Measurements from ENCODE around the gene CFAP46.
"Not testable (repeated sequence)": the region's sequence is repeated elsewhere in the genome, so short reads cannot be mapped to it uniquely, and the experiment has no call there.

The CFAP46 gene

DNA sequence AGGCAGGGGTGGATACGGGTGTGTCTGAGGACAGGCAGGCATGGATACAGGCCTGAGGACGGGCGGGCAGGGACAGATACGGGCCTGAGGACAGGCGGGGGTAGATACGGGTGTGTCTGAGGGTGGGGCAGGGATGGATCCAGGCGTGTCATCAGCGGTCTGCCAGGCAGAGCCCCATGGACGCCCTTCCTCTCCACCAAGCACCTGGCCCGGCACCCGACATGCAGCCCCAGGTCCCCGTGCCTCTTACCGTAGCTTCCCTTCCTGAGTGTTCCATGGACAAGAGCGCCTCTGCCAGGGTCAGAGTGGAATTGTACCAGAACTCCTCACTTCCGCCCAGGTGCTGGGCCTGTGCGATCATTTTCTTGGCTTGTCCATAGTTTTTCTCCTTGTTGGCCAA lies 81.8 kb downstream of the CFAP46 start:
- DNase-seq = no peak

DNA sequence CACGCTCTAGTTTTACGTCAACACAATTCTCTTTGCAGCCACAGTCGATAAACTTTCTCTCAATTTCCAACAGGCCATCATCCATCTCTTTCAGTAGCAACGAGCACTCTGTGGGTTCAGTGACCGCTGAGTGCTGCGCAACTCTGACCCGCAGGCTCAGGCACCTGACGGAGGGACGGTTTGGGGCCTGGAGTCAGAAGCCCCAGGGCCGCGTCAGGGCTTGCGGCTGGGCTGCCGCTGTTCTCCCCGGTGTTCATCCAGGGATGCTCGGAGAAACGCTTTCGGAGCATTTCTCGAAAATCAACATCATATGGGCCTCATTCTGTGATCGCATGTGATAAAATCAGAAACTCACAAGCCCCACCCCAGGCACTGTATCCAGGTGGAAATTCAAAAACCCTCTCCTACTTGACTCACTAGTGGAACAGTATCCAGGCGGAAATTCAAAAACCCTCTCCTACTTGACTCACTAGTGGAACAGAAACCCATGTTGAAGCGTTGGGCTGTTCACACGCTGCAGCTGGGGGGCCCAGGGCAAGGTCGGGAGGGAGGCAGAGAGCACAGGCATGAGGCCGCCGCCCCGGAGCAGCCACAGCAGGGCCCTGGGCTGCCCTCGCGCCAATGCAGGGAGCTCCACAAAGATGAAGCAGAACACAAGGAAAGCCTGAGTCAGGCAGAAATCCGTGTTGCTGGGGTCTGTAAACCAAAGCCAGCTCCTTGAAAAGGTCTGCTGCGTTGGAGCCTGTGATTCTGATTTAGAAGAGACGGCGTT lies 83.1 kb downstream of the CFAP46 start:
- no peak for DNase-seq

DNA sequence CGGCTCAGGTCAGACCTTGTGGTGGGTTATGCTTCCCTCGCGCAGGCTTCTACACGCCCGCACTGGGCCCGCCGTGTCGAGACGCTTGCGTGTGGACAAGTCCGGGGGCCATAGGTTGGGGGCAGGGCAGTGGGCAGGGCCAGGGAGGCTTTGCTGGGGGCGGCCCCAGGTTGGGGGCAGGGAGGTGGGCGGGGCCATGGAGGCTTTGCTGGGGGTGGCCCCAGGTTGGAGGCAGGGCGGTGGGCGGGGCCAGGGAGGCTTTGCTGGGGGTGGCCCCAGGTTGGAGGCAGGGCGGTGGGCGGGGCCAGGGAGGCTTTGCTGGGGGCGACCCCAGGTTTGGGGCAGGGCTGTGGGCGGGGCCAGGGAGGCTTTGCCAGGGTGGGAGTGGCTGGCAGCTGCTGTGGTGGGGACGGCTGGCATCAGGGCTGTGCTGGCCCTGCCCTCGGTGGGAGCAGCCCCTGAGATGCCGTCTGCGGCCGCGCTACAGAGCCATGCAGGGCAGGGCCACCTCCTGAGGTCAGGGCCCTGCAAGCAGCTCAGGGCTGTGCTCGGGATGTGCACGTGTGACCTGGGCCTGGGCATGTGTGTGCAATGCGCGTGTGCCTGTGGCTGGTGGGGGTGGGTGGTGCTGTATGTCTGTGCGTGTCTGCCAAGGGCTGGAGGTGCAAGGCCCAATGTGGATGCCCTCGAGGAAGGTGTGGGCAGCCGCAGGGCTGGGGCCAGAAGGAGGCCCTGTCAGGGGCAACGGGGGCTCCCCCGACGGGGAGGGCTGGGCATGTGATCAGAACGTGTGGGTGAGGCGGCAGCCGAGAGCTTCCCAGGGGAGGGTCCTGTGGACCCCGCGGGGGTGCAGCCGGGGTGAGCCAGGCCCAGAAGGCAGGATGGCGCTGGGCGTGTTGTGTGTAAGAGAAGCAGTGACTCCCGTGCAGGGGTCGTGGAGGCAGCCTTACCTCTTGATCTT lies 84.0 kb downstream of the CFAP46 start:
- DNase-seq = no peak

DNA sequence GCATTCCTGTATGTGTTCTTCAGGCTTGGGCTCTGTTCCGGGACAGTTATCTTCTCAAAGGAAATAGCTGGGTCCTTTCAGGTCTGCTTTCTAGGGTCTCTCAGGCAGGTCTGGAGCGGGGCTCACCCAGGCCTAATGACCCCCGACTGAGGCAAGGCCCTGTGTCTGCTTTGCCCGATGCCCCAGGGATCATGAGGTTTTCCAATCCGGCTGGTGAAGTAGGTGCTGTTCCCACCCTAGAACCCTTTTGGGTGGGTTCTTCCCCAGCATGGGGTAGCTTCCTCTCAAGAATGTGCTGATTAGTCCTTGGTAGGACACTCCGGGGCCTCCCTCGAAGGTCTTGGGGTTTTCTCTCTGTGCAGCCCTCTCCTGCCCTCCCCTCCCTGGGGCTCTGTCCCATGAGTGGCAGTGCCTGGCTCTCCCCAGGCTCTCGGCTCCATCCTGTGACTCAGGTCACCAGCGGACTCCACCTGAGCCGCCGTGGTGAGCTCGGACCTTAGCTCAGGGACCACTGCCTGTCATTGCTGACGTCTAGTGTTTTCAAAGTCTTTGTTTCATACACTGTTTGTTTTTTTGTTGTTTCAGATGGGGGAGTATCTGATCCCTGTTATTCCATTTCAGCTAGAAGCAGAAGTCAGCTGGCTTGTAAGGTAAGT lies 85.4 kb downstream of the CFAP46 start:
- DNase-seq = no peak

DNA sequence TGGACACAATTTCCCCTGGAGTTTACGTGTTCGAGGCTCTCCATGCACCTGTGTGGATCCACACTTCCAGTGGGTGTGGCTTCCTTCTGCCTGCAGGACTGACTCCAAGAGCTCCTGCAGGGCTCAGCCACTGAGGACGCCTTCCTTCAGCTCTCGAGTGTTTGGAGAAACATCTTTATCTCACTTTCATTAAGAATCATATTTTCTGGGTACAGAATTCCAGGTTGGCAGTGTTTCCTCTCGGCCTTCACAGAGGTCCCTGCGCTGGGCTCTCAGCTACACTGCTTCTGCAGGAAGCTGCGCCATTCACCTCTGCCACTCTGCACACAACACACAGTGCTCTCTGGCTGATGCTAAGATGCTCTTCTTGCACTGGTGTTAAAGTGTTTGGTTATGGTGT lies 86.5 kb downstream of the CFAP46 start:
- DNase-seq = no peak

DNA sequence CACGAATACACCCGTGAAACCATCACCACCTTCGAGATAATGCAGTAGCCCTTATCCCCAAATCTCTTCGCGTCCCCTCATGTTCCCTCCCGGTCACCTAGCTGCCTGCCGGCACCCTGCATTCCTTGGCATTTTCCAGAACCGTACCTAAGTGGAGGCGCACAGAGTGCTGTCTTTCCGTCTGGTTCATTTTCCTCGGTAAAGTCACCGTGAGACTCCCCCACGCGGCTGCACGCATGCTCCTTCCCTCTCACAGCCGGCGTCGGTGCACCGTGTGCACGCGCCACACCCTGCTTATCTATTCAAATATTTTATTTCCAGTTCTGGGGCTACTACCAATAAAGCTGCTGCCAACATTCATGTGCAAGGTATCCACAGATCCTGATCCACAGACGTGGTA lies 90.9 kb downstream of the CFAP46 start:
- no peak for DNase-seq

DNA sequence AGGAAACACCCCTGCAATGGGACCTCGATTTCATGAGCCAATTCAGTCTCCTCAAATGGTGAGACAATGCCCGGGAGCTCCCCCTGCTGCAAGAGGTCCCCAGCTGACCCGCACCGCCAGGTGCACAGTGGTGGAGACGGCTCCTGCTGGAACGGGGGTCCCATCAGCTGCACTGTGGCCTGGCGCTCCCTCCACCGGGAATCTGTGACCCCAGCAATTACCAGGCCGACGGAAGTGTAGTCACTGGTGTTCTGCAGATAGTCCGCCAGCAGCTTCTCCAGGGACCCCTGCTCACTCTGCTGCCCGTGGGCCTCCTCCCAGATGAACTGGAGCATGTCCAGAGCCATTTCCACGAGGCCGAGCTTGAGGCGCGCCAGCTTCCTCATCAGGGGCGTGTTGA lies 91.5 kb downstream of the CFAP46 start:
- DNase-seq = no peak

DNA sequence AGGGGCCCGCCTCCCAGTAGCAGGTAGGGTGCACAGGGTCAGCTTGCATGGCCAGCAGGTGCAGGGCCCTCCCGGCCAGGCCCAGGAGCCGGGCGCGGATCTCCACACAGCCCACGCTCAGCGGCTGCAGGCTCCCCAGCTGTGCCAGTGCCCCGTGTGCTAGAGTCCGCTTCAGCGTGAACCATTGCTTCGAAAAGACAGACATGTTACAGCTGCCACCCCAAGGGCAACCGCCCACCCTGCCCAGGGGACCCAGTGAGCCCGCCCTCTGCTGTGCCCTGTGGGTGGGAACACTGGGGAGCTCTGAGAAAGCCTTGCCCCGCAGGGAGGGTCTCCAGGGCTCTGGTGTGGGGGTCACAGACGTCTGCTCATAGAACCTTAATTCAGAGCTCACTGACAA lies 92.1 kb downstream of the CFAP46 start:
- no peak for DNase-seq

DNA sequence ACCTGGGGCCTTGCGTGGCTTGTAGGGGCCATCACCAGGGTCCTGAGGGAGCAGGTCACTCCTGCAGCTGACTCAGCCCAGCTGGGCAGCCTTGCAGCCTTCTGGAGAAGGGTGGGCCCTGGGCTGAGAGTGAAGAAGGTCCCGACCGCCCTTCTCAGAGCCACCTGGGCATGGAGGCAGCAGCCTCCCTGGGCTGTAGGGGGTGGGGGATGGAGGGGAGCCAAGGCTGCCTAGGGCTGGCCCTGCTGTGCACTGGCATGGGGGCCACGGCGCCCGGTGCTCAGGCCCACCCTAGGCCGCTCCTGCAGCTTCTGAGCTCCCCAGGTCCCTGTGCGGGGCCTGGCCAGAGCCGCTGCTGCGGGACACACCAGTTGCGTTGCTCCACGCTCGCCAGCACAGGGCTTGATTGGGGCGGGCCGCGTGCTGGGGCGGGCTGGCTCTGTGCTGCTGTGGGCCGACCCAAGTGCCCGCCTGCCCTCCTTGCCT lies 92.8 kb downstream of the CFAP46 start:
- no peak for DNase-seq

DNA sequence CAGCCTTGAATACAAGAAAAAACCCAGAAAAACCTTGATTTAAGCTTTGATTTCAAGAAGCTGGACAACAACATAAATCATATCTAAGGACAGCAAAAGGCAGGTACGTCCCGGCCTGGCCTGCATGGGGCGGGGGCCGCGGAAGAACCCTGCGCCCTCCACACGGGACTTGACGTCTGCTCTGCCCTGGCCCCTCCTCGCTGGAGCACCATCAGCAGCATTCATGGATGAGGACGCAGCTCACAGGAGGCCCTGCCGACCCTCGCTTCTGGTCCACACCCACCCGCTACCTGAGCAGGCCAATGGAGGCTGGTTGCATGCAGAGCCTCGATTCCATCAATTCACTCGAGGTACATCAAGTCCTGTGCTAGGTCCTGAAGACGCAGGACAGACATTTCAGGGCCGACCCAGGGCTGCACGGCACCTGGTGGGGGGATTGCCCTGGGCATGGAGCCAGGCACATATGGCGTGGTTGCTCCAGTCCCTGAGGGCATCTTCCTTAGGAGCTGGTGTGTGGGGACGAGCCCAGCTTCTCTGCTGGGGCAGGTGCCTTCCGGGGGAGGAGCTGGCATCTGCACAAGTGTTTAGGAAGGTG lies 93.3 kb downstream of the CFAP46 start:
- no peak for DNase-seq

DNA sequence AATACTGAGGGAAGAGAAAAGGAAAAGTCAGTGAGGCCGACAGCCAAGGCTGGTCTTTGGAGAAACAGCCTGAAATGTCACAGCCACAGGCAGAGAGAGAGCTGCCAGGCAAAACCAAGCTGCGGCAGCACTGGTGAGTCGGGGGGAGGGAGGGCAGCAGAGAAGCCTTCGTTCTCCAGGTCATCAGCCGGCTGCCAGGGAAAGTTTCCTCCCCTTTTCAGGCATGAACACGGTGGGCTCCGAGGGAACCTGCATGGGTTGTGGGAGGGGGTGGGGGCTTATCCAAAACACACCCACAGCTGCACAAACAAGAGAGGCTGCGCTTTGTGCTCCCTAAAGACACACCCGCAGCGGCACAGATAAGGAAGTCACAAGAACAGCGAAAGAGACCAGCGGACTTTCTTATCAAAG lies 94.1 kb downstream of the CFAP46 start:
- DNase-seq = no peak

DNA sequence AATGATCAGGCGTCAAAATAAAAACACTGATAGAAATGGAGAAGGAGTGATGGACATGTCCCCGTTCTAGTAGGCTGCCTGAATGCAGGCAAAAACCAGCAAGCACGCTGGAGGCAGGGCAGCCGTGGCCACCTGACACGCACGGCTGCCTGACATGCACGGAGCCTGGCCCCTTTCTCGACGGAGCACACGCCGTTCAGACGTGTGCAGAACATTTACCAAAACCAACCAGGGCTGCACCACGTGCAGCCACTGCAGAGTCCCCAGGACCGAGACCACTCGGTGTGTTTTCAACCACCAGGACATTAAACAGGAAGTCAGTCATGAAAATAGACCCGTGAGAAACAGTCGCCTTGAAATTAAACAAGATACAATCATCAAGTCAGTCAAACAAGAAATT lies 94.5 kb downstream of the CFAP46 start:
- DNase-seq = no peak

DNA sequence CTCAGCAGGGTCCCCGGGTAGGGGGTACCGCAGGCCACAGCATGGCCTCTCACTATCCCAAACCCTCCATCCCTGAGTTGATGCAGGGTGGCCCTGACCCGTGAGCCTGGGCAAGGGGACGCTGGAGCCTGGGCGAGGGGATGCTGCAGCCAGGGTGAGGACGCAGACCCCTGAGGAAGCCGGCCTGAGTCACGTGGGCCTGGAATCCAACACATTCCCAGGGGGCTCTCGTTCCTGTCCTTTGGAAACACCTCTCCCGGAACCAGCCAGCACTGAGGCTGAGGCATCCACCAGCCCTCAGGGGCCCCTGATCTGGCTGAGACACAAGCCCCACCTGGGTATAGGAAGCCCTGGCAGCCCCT lies 95.0 kb downstream of the CFAP46 start:
- no peak for DNase-seq

DNA sequence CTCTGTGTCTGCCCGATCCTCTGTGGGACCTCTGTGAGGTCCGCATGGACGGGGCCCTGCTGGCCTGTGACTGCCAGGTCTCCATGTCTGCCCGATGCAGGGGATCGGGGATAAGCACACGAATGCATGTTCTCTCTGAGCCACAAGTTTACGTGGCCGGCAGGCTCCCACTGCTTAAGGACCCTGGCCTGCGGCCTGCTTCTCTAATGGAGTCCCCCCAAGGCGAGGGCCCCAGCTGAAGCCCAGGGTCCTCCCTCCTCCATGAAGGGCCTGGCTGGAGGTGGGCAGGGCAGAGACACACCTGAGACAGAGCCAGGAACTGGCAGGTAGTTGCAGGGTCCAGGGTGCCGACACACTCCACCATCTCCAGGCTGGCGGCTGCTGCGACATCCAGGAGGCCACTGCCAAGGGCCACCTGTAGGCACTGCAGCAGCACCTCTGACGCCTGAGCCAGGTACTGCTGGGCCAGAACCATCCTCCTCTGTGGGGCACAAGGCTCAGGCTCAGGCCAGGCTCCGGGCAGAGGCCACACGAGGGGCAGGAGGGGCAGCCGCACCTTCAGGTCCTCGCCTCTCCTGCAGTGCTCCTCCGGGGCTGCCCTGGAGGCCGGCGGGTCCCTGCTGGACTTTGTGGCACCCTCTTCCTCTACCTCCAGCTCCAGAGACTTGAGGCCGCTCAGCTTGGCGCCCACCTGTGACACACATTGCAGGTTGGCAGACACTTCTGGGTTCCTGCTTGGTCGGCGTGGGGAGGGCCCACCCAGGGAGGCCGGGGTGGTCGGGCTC lies 95.5 kb downstream of the CFAP46 start:
- DNase-seq = no peak

DNA sequence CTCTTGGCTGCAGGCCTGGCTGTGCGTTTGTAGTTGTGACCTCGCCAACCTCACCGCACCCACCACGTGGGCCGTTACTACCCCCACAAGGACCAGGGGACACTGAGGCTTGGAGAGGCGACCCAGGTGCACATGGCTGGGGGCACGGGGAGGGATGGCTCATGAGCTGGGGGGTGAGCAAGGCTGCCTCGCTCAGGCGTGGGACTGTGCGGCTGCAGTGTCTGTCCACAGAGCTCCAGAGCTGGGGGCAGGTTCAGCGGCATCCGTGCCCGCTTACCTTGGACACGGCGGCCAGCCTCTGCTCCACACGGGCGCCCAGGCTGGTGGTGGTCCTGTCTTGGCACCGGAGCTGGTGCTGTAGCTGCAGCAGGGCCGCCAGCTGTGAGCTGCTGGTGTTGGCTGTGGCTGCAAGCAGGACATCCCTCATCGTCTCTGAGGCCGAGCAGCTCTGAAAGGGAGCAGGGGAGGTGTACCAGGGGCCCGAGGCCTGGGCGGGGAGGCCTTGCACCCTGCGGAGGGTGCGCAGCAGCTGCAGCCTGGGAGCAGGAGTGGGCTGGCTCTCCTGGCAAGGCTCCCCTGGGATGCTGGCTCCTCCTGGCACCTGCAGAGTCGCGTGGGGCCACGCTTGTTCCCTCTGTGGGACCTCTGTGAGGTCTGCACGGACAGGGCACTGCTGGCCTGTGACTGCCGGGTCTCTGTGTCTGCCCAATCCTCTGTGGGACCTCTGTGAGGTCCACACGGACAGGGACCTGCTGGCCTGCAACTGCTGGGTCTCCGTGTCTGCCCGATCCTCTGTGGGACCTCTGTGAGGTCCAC lies 96.4 kb downstream of the CFAP46 start:
- no peak for DNase-seq

DNA sequence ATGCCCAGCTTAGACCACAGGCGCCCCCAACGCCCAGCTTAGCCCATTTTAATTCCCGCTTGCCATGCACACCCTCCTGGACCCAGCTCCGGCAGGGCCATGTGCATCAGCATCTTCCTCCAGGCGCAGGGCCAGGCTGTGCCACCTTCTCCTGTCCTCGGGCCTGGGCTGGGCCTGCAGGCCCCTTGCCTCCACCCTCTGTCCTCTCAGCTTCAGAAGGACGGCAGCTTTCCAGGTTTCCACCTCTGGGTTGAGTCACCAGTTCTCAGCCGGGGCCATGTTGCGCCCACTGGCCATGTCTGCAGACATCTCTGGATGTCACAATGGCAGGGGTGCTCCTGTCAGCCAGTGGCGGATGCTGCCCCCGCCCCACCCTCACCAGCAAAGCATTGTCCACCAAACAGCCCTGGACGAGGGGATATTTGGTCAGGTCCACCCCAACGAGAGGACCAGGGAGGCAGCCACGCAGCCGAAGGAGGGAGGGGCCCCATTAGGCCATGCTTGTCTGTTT lies 97.3 kb downstream of the CFAP46 start:
- DNase-seq = no peak

DNA sequence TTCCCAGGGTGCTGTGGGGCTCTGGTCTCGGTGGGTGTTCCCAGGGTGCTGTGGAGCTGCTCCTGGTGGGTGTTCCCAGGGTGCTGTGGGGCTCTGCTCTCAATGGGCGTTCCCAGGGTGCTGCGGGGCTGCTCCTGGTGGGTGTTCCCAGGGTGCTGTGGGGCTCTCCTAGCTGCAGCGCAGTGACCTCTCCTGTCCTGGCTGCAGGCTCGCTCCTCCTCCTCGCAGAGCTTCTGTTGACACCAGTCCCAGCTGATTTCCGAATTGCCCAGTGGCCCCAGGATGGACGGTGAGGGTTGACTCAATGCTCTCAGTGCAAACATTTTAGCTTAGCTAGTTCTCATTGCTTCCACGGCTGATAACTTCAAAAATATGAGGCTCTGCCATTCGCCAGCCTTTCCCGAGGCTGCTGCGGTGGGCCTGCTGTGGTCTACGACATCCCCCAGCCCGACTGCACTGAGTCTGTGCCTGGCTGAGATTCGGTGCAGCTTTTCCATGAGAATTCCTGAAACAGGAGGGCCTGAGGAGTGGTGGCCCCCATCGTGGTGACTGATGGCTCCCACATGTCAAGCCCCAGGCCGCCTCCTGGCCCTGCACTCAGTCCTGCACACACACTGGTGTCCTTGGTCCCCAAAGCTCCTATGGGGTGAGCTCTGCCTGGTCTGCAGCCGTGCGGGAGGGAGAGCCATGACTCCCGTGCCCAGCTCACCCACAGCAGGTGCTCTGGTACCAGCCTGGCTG lies 98.1 kb downstream of the CFAP46 start:
- no peak for DNase-seq

DNA sequence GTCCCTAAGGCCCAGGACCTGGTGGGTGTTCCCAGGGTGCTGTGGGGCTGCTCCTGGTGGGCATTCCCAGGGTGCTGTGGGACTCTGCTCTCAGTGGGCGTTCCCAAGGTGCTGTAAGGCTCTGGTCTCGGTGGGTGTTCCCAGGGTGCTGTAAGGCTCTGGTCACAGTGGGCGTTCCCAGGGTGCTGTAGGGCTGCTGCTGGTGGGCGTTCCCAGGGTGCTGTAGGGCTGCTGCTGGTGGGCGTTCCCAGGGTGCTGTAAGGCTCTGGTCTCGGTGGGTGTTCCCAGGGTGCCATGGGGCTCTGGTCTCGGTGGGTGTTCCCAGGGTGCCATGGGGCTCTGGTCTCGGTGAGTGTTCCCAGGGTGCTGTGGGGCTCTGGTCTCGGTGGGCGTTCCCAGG lies 99.1 kb downstream of the CFAP46 start:
- not testable (repeated sequence) for DNase-seq

DNA sequence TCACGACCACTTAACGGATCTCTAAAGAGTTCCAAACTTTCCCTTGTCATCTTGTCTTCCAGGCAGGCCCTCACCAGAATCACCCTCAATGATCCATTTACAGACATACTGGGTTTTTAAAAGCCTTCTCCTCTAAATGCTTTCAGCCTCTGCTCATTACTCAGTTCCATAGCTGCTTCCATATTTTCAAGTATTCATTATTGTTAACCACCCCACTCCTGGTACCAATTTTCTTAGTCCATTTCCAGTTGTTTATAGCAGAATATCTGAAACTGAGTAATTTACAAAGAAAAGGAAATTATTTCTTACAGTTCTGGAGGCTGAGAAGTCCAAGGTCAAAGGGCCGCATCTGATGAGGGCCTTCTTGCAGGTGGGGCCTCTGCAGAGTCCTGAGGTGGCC lies 100.0 kb downstream of the CFAP46 start:
- DNase-seq = no peak

DNA sequence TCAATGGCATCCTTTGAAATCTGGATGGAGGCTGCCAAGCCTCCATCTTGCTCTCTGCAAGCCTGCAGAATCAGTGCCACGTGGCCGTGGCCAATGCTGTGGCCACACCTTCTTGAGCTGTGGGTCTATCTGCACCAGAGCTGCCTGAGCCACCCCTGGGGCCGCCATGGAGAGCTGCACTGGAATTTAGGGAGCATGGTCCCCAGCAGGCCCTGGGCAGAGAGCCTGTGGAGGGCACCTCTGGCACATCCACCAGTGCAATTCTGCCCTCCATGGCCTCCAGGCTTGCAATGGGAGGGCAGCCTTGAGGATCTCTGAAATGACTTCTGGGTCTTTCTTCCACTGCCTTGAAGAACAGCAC lies 100.8 kb downstream of the CFAP46 start:
- no peak for DNase-seq
